NK-92 (cell line): Measurements from ENCODE around the gene OR6C6.
"Not testable (repeated sequence)": the region's sequence is repeated elsewhere in the genome, so short reads cannot be mapped to it uniquely, and the experiment has no call there.

Experiments used
- DNase-seq: peaks from one replicate; lab custom pipeline; 2025; ENCODE audit not compliant: unreplicated experiment; lab: John Stamatoyannopoulos, UW

The OR6C6 gene

GRCh38 chr12:55296469-55296868, at the start of gene OR6C6:
Gene OR6C6 (minus strand): TSS chr12:55296569. CDS start chr12:55295232, 1,337 bp downstream.
- DNase-seq = no peak

- no peak for DNase-seq
These were observed 39.6 kb upstream of the OR6C6 start for GRCh38 chr12:55336002-55336401.

- no peak for DNase-seq
These were observed 34.1 kb upstream of the OR6C6 start, which contains the start of gene OR6C3 for GRCh38 chr12:55330446-55330845. Gene OR6C3 (plus strand): TSS chr12:55330746. CDS start chr12:55331701, 955 bp downstream.

DNA sequence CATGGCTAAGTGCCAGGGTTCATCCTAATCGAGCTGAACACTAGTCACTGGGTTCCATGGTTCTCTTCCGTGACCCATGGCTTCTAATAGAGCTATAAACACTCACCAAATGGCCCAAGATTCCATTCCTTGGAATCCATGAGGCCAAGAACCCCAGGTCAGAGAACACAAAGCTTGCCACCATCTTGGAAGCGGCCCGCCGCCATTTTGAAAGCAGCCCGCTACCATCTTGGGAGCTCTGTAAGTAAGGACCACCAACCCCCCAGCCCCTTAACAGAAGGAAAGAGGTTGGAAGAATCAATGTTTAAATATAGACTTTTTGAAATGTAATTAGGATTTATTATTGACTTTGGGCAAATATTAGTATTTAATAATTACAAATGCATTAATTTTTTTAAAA, 29.4 kb upstream of the OR6C6 start:
- not testable (repeated sequence) for DNase-seq

- DNase-seq = no peak
These were observed 23.8 kb upstream of the OR6C6 start for GRCh38 chr12:55320201-55320600.

GRCh38 chr12:55314043-55314442, 17.7 kb upstream of the OR6C6 start, which contains the start of gene OR6C1:
Gene OR6C1 (plus strand): TSS chr12:55314343. CDS start chr12:55320600, 6,257 bp downstream.
- DNase-seq = no peak

GRCh38 chr12:55289999-55290398, 6.4 kb downstream of the OR6C6 start:
- no peak for DNase-seq

- DNase-seq = no peak
These were observed 15.4 kb downstream of the OR6C6 start for GRCh38 chr12:55280991-55281390.

DNA sequence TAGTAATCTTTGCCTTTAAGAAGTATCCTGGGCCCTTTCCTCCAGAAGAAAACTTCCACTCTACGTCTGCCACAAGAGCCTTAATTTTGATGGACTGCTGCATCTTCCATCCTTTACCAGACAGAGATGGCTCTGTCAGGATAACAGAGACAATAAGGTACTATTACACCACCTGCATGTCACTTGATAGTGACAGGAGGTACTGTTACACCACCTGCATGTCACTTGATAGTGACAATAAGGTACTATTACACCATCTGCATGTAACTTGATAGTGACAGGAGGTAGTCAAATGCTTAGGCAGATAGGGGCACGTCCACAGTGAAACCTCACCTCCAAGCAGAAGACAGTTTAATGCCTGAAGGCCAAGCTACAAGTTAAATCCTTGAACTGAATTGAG, 38.1 kb downstream of the OR6C6 start:
- DNase-seq = no peak

GRCh38 chr12:55256831-55257230, 39.5 kb downstream of the OR6C6 start:
- DNase-seq = no peak

GRCh38 chr12:55253281-55253680, 43.1 kb downstream of the OR6C6 start:
- DNase-seq = no peak

DNA sequence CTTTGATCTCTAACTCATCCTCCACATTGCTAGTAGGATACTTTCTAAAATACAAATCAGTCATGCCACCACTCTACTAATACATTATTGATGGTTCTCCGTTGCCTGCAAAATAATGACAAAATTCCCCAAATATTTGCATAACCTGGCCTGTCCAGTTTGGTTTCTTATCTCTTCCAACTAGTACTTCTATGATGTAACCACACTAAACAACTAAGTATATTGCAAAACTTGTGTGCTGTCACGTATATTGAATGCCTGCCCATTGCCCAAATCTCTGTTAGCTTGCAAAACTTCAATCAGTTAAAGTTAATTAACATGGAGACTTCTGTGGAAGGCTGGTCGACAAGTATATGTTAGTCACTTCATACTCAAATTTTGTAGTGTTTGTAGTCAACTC, 45.4 kb downstream of the OR6C6 start:
- no peak for DNase-seq

DNA sequence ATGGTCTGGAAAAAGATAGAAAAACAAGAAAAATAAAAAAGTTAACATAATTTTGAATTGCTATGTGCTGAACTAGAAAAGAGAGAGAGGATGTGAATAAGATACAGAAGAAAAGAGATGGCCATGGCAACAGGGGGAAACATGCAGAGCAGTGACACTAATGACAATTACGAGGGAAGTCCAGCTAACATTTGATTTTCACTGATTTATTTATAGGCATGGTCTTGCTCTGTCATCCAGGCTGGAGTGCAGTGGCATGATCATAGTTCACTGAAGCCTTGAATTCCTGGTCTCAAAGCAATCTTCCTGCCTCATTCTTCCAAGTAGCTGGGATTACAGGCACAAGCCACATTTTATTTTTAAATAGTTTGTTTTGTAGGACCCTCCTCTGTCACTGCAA, 50.2 kb downstream of the OR6C6 start:
- no peak for DNase-seq

DNA sequence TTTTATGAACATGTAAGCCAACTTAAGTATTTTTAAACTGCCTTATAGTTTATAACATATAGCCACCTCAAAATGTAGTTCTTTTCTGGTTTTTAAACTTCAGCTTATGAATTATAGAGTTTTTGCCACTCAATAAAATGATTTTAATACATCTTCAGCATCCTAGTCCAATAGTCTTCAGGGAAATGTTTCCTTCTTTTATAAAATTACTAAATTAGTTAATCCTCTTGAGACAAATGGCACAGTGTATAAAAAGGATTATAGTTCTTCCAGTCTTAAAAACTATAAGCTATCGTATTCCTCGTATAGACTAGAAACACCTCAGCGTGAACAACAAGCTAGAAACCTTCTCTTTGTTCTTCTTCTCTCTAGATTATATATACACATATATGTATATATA, 52.1 kb downstream of the OR6C6 start, which contains the start of gene OR6C74:
Gene OR6C74 (plus strand): TSS at position 301 of the 400 bp plus-strand sequence. CDS start 2,679 bp downstream, outside the sequence.
- no peak for DNase-seq
